ENCODE results near the gene CCDC80.

Gene CCDC80

GRCh38 chr3:112685956-112686799 lies 45.2 kb upstream of the CCDC80 start (continued):
- TF ChIP-seq ZNF302 (tag by site-specific recombination; IDR thresholded peaks at IDR 0.05; ENCODE audit: low read depth): no peak
- no peak for TF ChIP-seq ZBTB7A (tag by site-specific recombination; IDR thresholded peaks at IDR 0.05; ENCODE audit: low read depth)
- no peak for TF ChIP-seq ZNF174 (tag by site-specific recombination; IDR thresholded peaks at IDR 0.05)
- TF ChIP-seq PRDM2 (tag by site-specific recombination; IDR thresholded peaks at IDR 0.05; ENCODE audit: borderline replicate concordance): no peak
- TF ChIP-seq ZNF843 (tag by site-specific recombination; IDR thresholded peaks at IDR 0.05): no peak
- TF ChIP-seq ZFP3 (tag by site-specific recombination; IDR thresholded peaks at IDR 0.05; ENCODE audit: low read depth): no peak
- TF ChIP-seq ZNF10 (tag by site-specific recombination; IDR thresholded peaks at IDR 0.05): no peak

GRCh38 chr3:112685420-112685819 lies 44.5 kb upstream of the CCDC80 start:
- no peak overlapping the region for H3K27ac ChIP-seq (ENCODE audit: extremely low read depth, low read depth, low read length)
- ChIA-PET CTCF (interaction anchor here (1.3 kb wide), 1 partner anchor 41 kb away, joined by 4 read pairs; no protein-coding TSS in a partner anchor), POLR2A (no interaction called here)
- no peaks in the 10 kb centered on the region for H3K9me3 ChIP-seq (ENCODE audit: control insufficient read depth, insufficient read depth, low read depth, low read length)
- TF ChIP-seq ZNF366 (tag by site-specific recombination; conservative IDR thresholded peaks at IDR 0.05) (no peak), ZBTB49 (tag by site-specific recombination; IDR thresholded peaks at IDR 0.05; ENCODE audit: low read depth) (no peak)
- H3K4me1 ChIP-seq (ENCODE audit: control insufficient read depth, insufficient read depth, low read length): no peaks in the 10 kb centered on the region
- H3K36me3 ChIP-seq (ENCODE audit: control insufficient read depth in 2 of 2, insufficient read depth in 1 of 2, low read length in 2 of 2): no peaks in the 10 kb centered on the region
- H3K4me3 ChIP-seq (ENCODE audit: low read depth, low read length): no peak overlapping the region

GRCh38 chr3:112682361-112682760 lies 41.4 kb upstream of the CCDC80 start:
- H3K4me1 ChIP-seq (ENCODE audit: control insufficient read depth, insufficient read depth, low read length): no peaks in the 10 kb centered on the region
- no peaks in the 10 kb centered on the region for H3K36me3 ChIP-seq (ENCODE audit: control insufficient read depth in 2 of 2, insufficient read depth in 1 of 2, low read length in 2 of 2)
- no peaks in the 10 kb centered on the region for H3K9me3 ChIP-seq (ENCODE audit: control insufficient read depth, insufficient read depth, low read depth, low read length)
- ChIA-PET POLR2A (no interaction called here), CTCF (interaction anchor here (0.5 to 1.3 kb wide), 2 partner anchors 100 to 471 kb away, joined by 3 read pairs; no protein-coding TSS in a partner anchor)
- H3K4me3 ChIP-seq (ENCODE audit: low read depth, low read length): no peak overlapping the region
- no peak overlapping the region for H3K27ac ChIP-seq (ENCODE audit: extremely low read depth, low read depth, low read length)
- TF ChIP-seq ZBTB6 (tag by site-specific recombination; IDR thresholded peaks at IDR 0.05) (no peak), ZNF544 (tag by site-specific recombination; IDR thresholded peaks at IDR 0.05) (no peak), ZNF488 (tag by site-specific recombination; IDR thresholded peaks at IDR 0.05) (no peak), REST (tag by site-specific recombination; IDR thresholded peaks at IDR 0.05) (no peak), ZBTB7A (tag by site-specific recombination; IDR thresholded peaks at IDR 0.05; ENCODE audit: low read depth) (no peak), ZNF174 (tag by site-specific recombination; IDR thresholded peaks at IDR 0.05) (no peak), ZNF449 (tag by site-specific recombination; IDR thresholded peaks at IDR 0.05) (no peak), ZNF792 (tag by site-specific recombination; IDR thresholded peaks at IDR 0.05) (no peak)
